ENCODE data around the gene MRPL19. TPM values are rescaled to one million over a fixed set of nuclear protein-coding genes. Genes with fewer than 3 reads are reported as not detected.

MRPL19 gene
- total RNA-seq, 1 experiment from 2014 or later, result 73.0 TPM

GRCh38 chr2:75604484-75604883 is 42.1 kb upstream of the MRPL19 start:
- H3K9ac ChIP-seq (ENCODE audit: extremely low read depth, insufficient read length, low read length), result no peak overlapping the region
- H4K8ac ChIP-seq (replicated peaks; ENCODE audit: insufficient read length, low read depth, low read length), result no peak overlapping the region
- Mint-ChIP-seq H3K4me1 (peaks cover 22 to 29% of the 10 kb centered on the region in 2 experiments), H3K9me3 (no peaks in the 10 kb centered on the region), H3K27me3 (ENCODE audit: low read depth) (peaks cover 18% of the 10 kb centered on the region), H3K27ac (no peak overlapping the region; a peak in 1 of 7 replicates), H3K36me3 (ENCODE audit: insufficient read depth in 1 of 3, low read depth in 3 of 3) (no peaks in the 10 kb centered on the region; a peak in 1 of 7 replicates), H3K4me3 (no peak overlapping the region)
- no peaks in the 10 kb centered on the region for H3K9me3 ChIP-seq (ENCODE audit: control insufficient read depth, low read depth, low read length)
- no peak overlapping the region for H2BK20ac ChIP-seq (ENCODE audit: low read depth, low read length, poor library complexity, severe bottlenecking)
- no peak overlapping the region for H2AK5ac ChIP-seq (ENCODE audit: insufficient read length, low read length)
- no peaks in the 10 kb centered on the region for H3K79me2 ChIP-seq (ENCODE audit: insufficient read depth, low read length)
- TF ChIP-seq CTCF (conservative IDR thresholded peaks at IDR 0.05), result no peak
- H2BK15ac ChIP-seq (ENCODE audit: low read depth, low read length), result no peak overlapping the region
- H4K20me1 ChIP-seq (ENCODE audit: control insufficient read depth, insufficient read depth, insufficient read length), result no peaks in the 10 kb centered on the region
- H4K91ac ChIP-seq (ENCODE audit: insufficient read length, low read depth, low read length), result no peak overlapping the region
- no peak overlapping the region for H3K18ac ChIP-seq (ENCODE audit: insufficient read length, low read depth, low read length)
- H2BK120ac ChIP-seq (ENCODE audit: low read depth, low read length, poor library complexity, severe bottlenecking), result no peak overlapping the region
- H3K27ac ChIP-seq (ENCODE audit: insufficient read length, low read depth, low read length), result no peak overlapping the region
- H2BK12ac ChIP-seq (ENCODE audit: insufficient read length, low read depth, low read length), result no peak overlapping the region
- no peaks in the 10 kb centered on the region for H3K4me1 ChIP-seq (ENCODE audit: insufficient read depth, low read length)
- no peak overlapping the region for H3K23ac ChIP-seq (ENCODE audit: insufficient read length, low read depth, low read length)
- no peak overlapping the region for H3K14ac ChIP-seq (ENCODE audit: insufficient read depth, low read length)
- no peak overlapping the region for H3K4me2 ChIP-seq (ENCODE audit: insufficient read depth, insufficient read length, low read length)
- H3K27me3 ChIP-seq (ENCODE audit: insufficient read depth, low read length), result no peaks in the 10 kb centered on the region
- no peak for DNase-seq
- no peak overlapping the region for H3K4ac ChIP-seq (ENCODE audit: low read depth, low read length)
- no peaks in the 10 kb centered on the region for H3K79me1 ChIP-seq (ENCODE audit: insufficient read depth, low read depth, low read length, poor library complexity, severe bottlenecking)
- no peak overlapping the region for H4K5ac ChIP-seq (ENCODE audit: insufficient read length, low read depth, low read length)
- no peaks in the 10 kb centered on the region for H3K23me2 ChIP-seq (ENCODE audit: insufficient read length, low read depth, low read length, poor library complexity, severe bottlenecking)
- no peak overlapping the region for H3K56ac ChIP-seq (ENCODE audit: insufficient read length, low read depth, low read length)
- WGBS (ENCODE audit: extremely low coverage, insufficient read length, low lambda C conversion rate), result no CpG with 5 or more reads among the region's 4 CpGs
- H3T11ph ChIP-seq (ENCODE audit: low read length), result no peak overlapping the region
- no peak overlapping the region for H2BK5ac ChIP-seq (ENCODE audit: insufficient read length, low read length)
- H2AFZ ChIP-seq (ENCODE audit: low read length), result no peak overlapping the region
